ENCODE measurements around the gene TP53TG5. TPM values are rescaled to one million over a fixed set of nuclear protein-coding genes. Genes with fewer than 3 reads are reported as not detected.

Gene TP53TG5
- total RNA-seq, 1 experiment from 2014 or later: 0.85 TPM

DNA sequence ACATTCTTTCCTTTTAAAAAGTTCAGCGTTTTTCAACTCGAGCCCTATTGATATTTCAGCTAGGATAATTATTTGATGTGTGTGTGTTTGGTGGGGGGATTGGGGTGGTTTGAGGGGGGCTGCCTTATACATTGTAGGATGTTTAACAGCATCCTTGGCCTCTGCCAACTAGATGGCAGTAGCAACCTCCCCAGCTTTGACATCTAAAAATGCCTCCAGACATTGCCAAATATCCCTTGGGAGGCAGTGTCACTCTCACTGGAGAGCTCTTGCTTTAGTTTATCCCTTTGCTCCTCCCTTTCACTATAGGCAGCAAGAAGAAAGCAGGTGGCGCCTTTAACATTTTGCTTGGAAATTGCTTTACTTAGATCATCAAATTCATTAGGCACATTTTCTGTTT, 14.6 kb upstream of the TP53TG5 start (continued):
- no peak for TF ChIP-seq MXD4 (CRISPR knock-in tag; IDR thresholded peaks at IDR 0.05; ENCODE audit: borderline replicate concordance)
- TF ChIP-seq RORB (CRISPR knock-in tag; IDR thresholded peaks at IDR 0.05): no peak
- no peak for TF ChIP-seq NFE2L1 (CRISPR knock-in tag; IDR thresholded peaks at IDR 0.05)

DNA sequence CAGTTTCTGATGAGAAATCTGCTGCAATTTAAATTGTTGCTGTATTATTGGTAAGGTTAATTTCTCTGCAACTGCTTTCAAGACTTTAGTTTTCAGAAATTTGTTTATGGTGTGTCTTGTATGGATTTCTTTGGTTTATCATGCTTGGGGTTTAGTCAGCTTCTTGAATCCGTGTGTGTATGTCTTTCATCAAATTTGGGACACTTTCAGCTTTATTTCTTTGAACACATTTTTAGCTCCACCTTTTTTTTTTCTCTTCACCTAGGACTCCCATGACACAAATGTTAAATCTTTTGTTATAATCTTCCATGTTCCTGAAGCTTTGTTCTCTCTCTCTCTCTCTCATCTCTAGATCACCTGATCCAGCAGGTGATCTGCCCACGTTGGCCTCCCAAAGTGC, 13.4 kb upstream of the TP53TG5 start:
- no peak for ATAC-seq

DNA sequence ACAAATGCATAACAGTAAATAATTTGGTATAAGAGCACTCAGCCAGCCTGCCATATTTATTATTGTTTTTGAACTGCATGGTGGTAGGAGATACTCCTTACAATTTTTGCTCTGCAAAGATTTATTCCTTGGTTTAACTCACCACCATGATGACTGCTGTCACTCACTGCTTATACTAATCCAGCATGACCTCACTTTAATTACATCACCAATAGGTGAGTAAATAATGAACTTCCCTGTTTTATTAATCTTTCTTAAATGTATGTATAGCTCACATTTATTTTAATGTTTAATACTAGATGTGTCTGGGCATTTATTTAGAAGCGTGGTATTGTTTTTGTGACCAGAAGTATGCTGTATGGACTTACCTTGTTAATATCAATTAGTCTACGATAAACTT, 12.8 kb upstream of the TP53TG5 start:
- Mint-ChIP-seq H3K27ac (no peak overlapping the region), H3K27me3 (ENCODE audit: low read depth) (no peaks in the 10 kb centered on the region; the same call in 1 of the 2 replicates), H3K4me3 (no peak overlapping the region), H3K4me1 (no peaks in the 10 kb centered on the region), H3K9me3 (no peaks in the 10 kb centered on the region), H3K36me3 (no peaks in the 10 kb centered on the region)
- DNase-seq (ENCODE audit: low spot score) (no peak), ATAC-seq (no peak)
- ChIA-PET POLR2A (no interaction called here), CTCF (interaction anchor here (2.8 kb wide), 1 partner anchor 17 kb away, joined by 25 read pairs; no protein-coding TSS in a partner anchor)
- TF ChIP-seq, protein P1, sequence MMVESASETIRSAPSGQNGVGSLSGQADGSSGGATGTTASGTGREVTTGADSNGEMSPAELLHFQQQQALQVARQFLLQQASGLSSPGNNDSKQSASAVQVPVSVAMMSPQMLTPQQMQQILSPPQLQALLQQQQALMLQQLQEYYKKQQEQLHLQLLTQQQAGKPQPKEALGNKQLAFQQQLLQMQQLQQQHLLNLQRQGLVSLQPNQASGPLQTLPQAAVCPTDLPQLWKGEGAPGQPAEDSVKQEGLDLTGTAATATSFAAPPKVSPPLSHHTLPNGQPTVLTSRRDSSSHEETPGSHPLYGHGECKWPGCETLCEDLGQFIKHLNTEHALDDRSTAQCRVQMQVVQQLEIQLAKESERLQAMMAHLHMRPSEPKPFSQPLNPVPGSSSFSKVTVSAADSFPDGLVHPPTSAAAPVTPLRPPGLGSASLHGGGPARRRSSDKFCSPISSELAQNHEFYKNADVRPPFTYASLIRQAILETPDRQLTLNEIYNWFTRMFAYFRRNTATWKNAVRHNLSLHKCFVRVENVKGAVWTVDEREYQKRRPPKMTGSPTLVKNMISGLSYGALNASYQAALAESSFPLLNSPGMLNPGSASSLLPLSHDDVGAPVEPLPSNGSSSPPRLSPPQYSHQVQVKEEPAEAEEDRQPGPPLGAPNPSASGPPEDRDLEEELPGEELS (CRISPR knock-in tag; IDR thresholded peaks at IDR 0.05): no peak
- TF ChIP-seq, protein P2, sequence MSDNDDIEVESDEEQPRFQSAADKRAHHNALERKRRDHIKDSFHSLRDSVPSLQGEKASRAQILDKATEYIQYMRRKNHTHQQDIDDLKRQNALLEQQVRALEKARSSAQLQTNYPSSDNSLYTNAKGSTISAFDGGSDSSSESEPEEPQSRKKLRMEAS (CRISPR knock-in tag; IDR thresholded peaks at IDR 0.05): no peak
- no peak for TF ChIP-seq ZNF317 (CRISPR knock-in tag; IDR thresholded peaks at IDR 0.05; ENCODE audit: borderline replicate concordance, low read depth)
- no peak for TF ChIP-seq CBFB (CRISPR knock-in tag; IDR thresholded peaks at IDR 0.05; ENCODE audit: low read depth)
- no peak for TF ChIP-seq MXD4 (CRISPR knock-in tag; IDR thresholded peaks at IDR 0.05; ENCODE audit: borderline replicate concordance)
- TF ChIP-seq, protein P3, sequence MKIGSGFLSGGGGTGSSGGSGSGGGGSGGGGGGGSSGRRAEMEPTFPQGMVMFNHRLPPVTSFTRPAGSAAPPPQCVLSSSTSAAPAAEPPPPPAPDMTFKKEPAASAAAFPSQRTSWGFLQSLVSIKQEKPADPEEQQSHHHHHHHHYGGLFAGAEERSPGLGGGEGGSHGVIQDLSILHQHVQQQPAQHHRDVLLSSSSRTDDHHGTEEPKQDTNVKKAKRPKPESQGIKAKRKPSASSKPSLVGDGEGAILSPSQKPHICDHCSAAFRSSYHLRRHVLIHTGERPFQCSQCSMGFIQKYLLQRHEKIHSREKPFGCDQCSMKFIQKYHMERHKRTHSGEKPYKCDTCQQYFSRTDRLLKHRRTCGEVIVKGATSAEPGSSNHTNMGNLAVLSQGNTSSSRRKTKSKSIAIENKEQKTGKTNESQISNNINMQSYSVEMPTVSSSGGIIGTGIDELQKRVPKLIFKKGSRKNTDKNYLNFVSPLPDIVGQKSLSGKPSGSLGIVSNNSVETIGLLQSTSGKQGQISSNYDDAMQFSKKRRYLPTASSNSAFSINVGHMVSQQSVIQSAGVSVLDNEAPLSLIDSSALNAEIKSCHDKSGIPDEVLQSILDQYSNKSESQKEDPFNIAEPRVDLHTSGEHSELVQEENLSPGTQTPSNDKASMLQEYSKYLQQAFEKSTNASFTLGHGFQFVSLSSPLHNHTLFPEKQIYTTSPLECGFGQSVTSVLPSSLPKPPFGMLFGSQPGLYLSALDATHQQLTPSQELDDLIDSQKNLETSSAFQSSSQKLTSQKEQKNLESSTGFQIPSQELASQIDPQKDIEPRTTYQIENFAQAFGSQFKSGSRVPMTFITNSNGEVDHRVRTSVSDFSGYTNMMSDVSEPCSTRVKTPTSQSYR (CRISPR knock-in tag; IDR thresholded peaks at IDR 0.05): no peak
- TF ChIP-seq, protein P4, sequence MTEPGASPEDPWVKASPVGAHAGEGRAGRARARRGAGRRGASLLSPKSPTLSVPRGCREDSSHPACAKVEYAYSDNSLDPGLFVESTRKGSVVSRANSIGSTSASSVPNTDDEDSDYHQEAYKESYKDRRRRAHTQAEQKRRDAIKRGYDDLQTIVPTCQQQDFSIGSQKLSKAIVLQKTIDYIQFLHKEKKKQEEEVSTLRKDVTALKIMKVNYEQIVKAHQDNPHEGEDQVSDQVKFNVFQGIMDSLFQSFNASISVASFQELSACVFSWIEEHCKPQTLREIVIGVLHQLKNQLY (CRISPR knock-in tag; IDR thresholded peaks at IDR 0.05): no peak
- TF ChIP-seq ZNF396 (CRISPR knock-in tag; IDR thresholded peaks at IDR 0.05; ENCODE audit: borderline replicate concordance): no peak
- TF ChIP-seq PRRX2 (CRISPR knock-in tag; IDR thresholded peaks at IDR 0.05): no peak

More for the DNA sequence above, 13.4 kb upstream of the TP53TG5 start:
- Mint-ChIP-seq H3K9me3 (no peaks in the 10 kb centered on the region), H3K4me3 (no peak overlapping the region), H3K4me1 (no peaks in the 10 kb centered on the region), H3K27me3 (ENCODE audit: low read depth) (no peaks in the 10 kb centered on the region), H3K36me3 (no peaks in the 10 kb centered on the region), H3K27ac (no peak overlapping the region)
- TF ChIP-seq CREB1 (CRISPR knock-in tag; IDR thresholded peaks at IDR 0.05): no peak
- POLR2A ChIA-PET: no interaction called here
- no peak for DNase-seq (ENCODE audit: low spot score)
- CTCF ChIA-PET: interaction anchor here (2.8 kb wide), 1 partner anchor 18 kb away, joined by 25 read pairs; no protein-coding TSS in a partner anchor

DNA sequence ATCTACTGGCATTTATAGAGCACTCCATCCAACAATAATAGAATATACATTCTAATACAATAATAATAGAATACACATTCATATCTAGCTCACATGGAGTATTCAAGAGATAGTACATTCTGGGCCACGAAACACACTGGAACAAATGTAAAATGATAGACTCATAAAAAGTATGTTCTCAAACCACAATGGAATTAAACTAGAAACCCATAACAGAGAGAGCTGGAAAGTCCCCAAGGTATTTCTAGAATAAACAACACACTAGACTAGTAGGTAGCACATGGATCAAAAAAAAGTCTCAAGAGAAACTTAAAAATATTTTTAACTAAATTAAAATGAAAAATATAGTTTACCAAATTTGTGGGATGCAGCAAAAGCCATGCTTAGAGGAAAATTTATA, 9.1 kb upstream of the TP53TG5 start:
- POLR2A ChIA-PET: no interaction called here
- CTCF ChIA-PET: interaction anchor here (1.0 to 3.5 kb wide), 2 partner anchors 14 to 50 kb away, joined by 3 to 14 read pairs; no protein-coding TSS in a partner anchor
- no peak overlapping the region for H3K27ac Mint-ChIP-seq
- no peaks in the 10 kb centered on the region for H3K36me3 Mint-ChIP-seq
- TF ChIP-seq MYBL2 (CRISPR knock-in tag; IDR thresholded peaks at IDR 0.05) (no peak), ZNF232 (CRISPR knock-in tag; IDR thresholded peaks at IDR 0.05) (no peak), NR1H2 (CRISPR knock-in tag; IDR thresholded peaks at IDR 0.05) (no peak), SOX15 (CRISPR knock-in tag; IDR thresholded peaks at IDR 0.05) (no peak)
- TF ChIP-seq, protein P5, sequence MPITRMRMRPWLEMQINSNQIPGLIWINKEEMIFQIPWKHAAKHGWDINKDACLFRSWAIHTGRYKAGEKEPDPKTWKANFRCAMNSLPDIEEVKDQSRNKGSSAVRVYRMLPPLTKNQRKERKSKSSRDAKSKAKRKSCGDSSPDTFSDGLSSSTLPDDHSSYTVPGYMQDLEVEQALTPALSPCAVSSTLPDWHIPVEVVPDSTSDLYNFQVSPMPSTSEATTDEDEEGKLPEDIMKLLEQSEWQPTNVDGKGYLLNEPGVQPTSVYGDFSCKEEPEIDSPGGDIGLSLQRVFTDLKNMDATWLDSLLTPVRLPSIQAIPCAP (CRISPR knock-in tag; IDR thresholded peaks at IDR 0.05): no peak
- TF ChIP-seq, protein P6, sequence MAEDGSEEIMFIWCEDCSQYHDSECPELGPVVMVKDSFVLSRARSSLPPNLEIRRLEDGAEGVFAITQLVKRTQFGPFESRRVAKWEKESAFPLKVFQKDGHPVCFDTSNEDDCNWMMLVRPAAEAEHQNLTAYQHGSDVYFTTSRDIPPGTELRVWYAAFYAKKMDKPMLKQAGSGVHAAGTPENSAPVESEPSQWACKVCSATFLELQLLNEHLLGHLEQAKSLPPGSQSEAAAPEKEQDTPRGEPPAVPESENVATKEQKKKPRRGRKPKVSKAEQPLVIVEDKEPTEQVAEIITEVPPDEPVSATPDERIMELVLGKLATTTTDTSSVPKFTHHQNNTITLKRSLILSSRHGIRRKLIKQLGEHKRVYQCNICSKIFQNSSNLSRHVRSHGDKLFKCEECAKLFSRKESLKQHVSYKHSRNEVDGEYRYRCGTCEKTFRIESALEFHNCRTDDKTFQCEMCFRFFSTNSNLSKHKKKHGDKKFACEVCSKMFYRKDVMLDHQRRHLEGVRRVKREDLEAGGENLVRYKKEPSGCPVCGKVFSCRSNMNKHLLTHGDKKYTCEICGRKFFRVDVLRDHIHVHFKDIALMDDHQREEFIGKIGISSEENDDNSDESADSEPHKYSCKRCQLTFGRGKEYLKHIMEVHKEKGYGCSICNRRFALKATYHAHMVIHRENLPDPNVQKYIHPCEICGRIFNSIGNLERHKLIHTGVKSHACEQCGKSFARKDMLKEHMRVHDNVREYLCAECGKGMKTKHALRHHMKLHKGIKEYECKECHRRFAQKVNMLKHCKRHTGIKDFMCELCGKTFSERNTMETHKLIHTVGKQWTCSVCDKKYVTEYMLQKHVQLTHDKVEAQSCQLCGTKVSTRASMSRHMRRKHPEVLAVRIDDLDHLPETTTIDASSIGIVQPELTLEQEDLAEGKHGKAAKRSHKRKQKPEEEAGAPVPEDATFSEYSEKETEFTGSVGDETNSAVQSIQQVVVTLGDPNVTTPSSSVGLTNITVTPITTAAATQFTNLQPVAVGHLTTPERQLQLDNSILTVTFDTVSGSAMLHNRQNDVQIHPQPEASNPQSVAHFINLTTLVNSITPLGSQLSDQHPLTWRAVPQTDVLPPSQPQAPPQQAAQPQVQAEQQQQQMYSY (CRISPR knock-in tag; IDR thresholded peaks at IDR 0.05): no peak
- DNase-seq (ENCODE audit: low spot score): no peak
- no peak for ATAC-seq
- H3K9me3 Mint-ChIP-seq: no peaks in the 10 kb centered on the region
- H3K4me3 Mint-ChIP-seq: no peak overlapping the region
- H3K27me3 Mint-ChIP-seq (ENCODE audit: low read depth): no peaks in the 10 kb centered on the region; the same call in none of the 2 replicates
- H3K4me1 Mint-ChIP-seq: no peaks in the 10 kb centered on the region
